Activated CD4-positive, alpha-beta T cell treated with anti-CD3 and anti-CD28 coated beads, Interleukin-2, Interleukin-4, amounts not matched to agents 100 ng/mL and 50 ng/mL, durations not matched to agents 16 hours and 8 hours (primary cell): ENCODE results near the gene SSNA1.

ENCODE experiments used
- DNase-seq: peaks from one replicate; pipeline ENCODE4 v3.0.0-alpha.2; 2020; ENCODE audit warnings: low spot score

SSNA1 gene

GRCh38 chr9:137188490-137189296 is at the start of gene SSNA1, which contains the start of gene ANAPC2:
SSNA1 (plus strand) TSS chr9:137188676; CDS start chr9:137188727, 51 bp downstream.
ANAPC2 (minus strand) TSS chr9:137188560; CDS start chr9:137188532, 28 bp downstream.
- DNase-seq, result peak; percentile 95

GRCh38 chr9:137138722-137139467 is 49.6 kb upstream of the SSNA1 start, which contains the start of gene GRIN1:
GRIN1 (plus strand) TSS chr9:137139154; CDS start chr9:137139487, 333 bp downstream.
- DNase-seq, result no peak

- no peak for DNase-seq
Measured at GRCh38 chr9:137139468-137140150, 48.9 kb upstream of the SSNA1 start.

- DNase-seq, result no peak
Measured at GRCh38 chr9:137140151-137141012, 48.1 kb upstream of the SSNA1 start.

GRCh38 chr9:137141050-137141810 is 47.2 kb upstream of the SSNA1 start:
- DNase-seq, result no peak

GRCh38 chr9:137141976-137142936 is 46.2 kb upstream of the SSNA1 start:
- DNase-seq, result no peak

GRCh38 chr9:137143459-137143858 is 45.0 kb upstream of the SSNA1 start:
- no peak for DNase-seq

- DNase-seq, result no peak
Measured at GRCh38 chr9:137145731-137146526, 42.5 kb upstream of the SSNA1 start.

- DNase-seq, result no peak
Measured at GRCh38 chr9:137146527-137146918, 42.0 kb upstream of the SSNA1 start.

GRCh38 chr9:137147091-137147792 is 41.2 kb upstream of the SSNA1 start:
- no peak for DNase-seq

GRCh38 chr9:137147793-137148160 is 40.7 kb upstream of the SSNA1 start:
- DNase-seq, result no peak

- no peak for DNase-seq
Measured at GRCh38 chr9:137148242-137148641, 40.2 kb upstream of the SSNA1 start.

- no peak for DNase-seq
Measured at GRCh38 chr9:137148661-137149060, 39.8 kb upstream of the SSNA1 start.

- DNase-seq, result no peak
Measured at GRCh38 chr9:137149363-137149762, 39.1 kb upstream of the SSNA1 start.

- DNase-seq, result peak; percentile 61
Measured at GRCh38 chr9:137149942-137150616, 38.4 kb upstream of the SSNA1 start.

GRCh38 chr9:137150617-137151457 is 37.6 kb upstream of the SSNA1 start:
- peak; percentile 78 for DNase-seq
